Choroid plexus epithelial cell (primary cell): ENCODE results near the gene CPA5.
A peak's percentile ranks its signal among the peaks of the same experiment; 100 is the strongest.

Experiments used
- DNase-seq: peaks from one replicate; pipeline ENCODE4 v3.0.0-alpha.2; 2010; ENCODE audit warnings: low read depth
- H3K4me3 ChIP-seq: 2 replicates; pipeline ENCODE4 v1.5.1; 2011; ENCODE audit warnings: low read depth, mild to moderate bottlenecking, control low read depth, low read length, moderate library complexity
- CTCF ChIP-seq: conservative IDR thresholded peaks from 2 replicates; pipeline ENCODE4 v1.5.1; 2011; ENCODE audit warnings: low read depth, mild to moderate bottlenecking, control low read depth, inconsistent platforms, low read length, moderate library complexity

The CPA5 gene

GRCh38 chr7:130360518-130360917, 15.9 kb downstream of the CPA5 start:
- no peak overlapping the region for H3K4me3 ChIP-seq
- no peak for DNase-seq
- no peak for TF ChIP-seq CTCF

GRCh38 chr7:130361681-130362080, 17.1 kb downstream of the CPA5 start:
- no peak overlapping the region for H3K4me3 ChIP-seq
- no peak for DNase-seq
- no peak for TF ChIP-seq CTCF

GRCh38 chr7:130362251-130362816, 17.7 kb downstream of the CPA5 start:
- DNase-seq, result no peak
- no peak overlapping the region for H3K4me3 ChIP-seq
- no peak for TF ChIP-seq CTCF

GRCh38 chr7:130363026-130363847, 18.6 kb downstream of the CPA5 start:
- peak; percentile 94 for DNase-seq
- no peak for TF ChIP-seq CTCF
- no peak overlapping the region for H3K4me3 ChIP-seq

GRCh38 chr7:130364451-130364850, 19.8 kb downstream of the CPA5 start:
- TF ChIP-seq CTCF, result no peak
- no peak for DNase-seq
- no peak overlapping the region for H3K4me3 ChIP-seq

- DNase-seq, result no peak
- no peak overlapping the region for H3K4me3 ChIP-seq
- no peak for TF ChIP-seq CTCF
Measured at GRCh38 chr7:130365088-130365487, 20.5 kb downstream of the CPA5 start.
